HG02870 (cell line): ENCODE data around the gene SLC45A3.

Experiments used
- ATAC-seq: cut with Tn5 transposase; IDR thresholded peaks from one replicate; pipeline ENCODE4 v1.9.1; 2021; ENCODE audit warnings: mild to moderate bottlenecking, moderate library complexity; ENCODE audit not compliant: unreplicated experiment

The SLC45A3 gene

GRCh38 chr1:205612104-205612503 is 68.2 kb downstream of the SLC45A3 start:
- no peak for ATAC-seq

- ATAC-seq = no peak
Measured at GRCh38 chr1:205610901-205611466, 69.3 kb downstream of the SLC45A3 start.

GRCh38 chr1:205610036-205610435 is 70.3 kb downstream of the SLC45A3 start:
- no peak for ATAC-seq
